ENCODE results near the gene TRPV3. TPM values are rescaled to one million over a fixed set of nuclear protein-coding genes. Genes with fewer than 3 reads are reported as not detected.
A peak's percentile ranks its signal among the peaks of the same experiment; 100 is the strongest.

The TRPV3 gene
- total RNA-seq, 1 donor from 2014 or later, result 1.3 TPM

DNA sequence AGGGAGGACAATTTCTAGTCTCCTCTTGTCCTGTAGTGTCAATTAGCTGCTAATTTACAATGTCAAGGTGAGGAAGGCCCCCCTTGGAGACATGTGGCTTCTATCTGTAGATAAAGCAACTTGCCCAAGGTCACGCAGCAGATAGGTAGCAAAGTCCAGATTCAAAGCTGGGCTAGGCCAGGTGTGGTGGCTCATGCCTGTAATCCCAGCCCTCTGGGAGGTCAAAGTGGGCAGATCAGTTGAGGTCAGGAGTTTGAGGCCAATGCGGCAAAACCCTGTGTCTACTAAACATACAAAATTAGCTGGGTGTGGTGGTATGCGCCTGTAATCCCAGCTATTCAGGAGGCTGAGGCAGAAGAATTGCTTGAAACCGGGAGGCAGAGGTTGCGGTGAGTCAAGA, 11.1 kb downstream of the TRPV3 start:
- no peak for ATAC-seq

DNA sequence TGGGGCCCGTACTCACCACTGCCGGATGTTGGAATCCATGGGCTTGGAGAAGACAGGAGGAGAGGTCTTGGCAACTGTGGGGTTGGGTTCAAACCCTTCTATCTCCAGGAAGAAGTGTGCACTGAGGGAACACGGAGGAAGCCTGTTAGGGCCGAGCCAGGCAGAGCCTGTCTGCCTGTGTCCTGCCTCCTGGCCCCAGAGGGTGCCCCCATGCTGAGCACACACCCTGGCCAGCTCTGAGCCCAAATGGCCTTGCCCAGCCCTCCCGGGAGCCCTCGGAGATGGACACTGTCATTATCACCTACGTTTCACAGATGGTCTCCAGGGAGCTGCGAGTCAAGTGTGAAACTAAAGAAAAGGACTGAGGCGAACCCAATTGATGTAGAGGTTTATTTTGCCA, 12.5 kb downstream of the TRPV3 start:
- ATAC-seq, result no peak

DNA sequence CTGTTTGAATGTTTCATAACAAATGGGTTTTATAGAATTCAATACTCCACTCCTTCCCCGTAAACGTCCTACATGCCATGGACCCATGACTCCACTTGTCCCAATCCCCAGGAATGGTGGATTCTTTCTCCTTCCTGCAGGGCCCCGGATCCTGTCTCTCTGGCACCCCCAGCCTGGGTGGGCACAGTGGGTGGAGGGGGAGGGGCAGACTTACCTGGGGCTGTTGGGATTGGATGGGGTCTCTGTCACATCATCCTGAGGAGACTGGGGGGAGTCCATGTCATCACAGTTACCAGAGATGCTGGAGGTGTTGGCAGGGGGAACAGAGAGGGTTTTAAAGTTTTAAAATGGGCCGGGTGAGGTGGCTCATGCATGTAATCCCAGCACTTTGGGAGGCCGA, 13.2 kb downstream of the TRPV3 start:
- no peak for ATAC-seq

DNA sequence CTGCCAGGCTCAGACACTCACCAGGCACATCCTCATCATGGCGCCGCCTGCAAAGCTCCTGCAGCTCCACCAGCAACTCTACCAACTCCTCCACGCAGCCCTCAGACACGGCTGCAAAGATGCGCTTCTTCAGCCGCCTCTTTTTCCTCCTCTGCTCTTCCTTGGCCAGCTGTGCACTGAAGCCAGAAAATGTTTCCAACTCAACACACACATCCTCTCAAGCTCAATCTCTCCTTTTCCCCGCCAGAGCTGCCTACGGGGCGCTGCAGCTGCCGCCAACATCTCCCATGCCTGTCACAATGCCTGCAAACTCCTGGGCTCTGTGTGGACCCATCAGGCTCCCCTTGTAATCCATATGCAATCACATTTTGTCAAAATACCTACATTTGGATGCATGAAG, 14.2 kb downstream of the TRPV3 start:
- no peak for ATAC-seq

DNA sequence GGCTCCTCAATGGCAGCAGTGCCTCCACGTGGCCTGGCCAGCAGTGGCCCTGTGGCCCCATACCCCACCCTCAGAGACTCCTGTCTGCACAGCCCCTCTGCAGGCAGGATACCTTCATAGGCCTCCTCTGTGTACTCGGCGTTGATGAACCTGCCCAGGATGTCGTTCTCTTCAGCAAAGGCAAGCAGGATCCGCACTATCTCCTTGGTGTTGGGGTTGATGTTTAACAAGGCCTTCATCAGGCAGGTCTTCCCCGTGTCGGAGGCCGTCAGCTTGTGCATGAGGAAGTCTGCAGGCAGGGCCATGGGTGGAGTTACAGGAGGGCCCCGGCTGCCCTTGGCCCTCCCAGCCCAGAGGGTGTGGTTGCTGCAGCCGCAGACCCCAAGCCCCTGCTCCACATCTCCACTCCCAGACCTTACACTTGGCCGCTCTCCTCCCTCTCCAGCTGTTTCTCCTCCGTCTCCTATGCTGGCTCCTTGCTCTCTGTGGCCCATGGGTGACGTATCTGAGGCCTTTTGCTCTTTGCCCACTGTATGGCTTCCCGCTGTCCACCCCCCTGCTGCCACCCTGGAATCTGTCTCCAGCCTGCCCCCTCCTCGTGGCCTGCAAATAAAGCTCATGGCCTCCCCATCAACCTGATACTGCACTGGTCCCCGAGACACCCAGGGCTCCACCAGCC, 15.1 kb downstream of the TRPV3 start:
- ATAC-seq, result peak; percentile 10

DNA sequence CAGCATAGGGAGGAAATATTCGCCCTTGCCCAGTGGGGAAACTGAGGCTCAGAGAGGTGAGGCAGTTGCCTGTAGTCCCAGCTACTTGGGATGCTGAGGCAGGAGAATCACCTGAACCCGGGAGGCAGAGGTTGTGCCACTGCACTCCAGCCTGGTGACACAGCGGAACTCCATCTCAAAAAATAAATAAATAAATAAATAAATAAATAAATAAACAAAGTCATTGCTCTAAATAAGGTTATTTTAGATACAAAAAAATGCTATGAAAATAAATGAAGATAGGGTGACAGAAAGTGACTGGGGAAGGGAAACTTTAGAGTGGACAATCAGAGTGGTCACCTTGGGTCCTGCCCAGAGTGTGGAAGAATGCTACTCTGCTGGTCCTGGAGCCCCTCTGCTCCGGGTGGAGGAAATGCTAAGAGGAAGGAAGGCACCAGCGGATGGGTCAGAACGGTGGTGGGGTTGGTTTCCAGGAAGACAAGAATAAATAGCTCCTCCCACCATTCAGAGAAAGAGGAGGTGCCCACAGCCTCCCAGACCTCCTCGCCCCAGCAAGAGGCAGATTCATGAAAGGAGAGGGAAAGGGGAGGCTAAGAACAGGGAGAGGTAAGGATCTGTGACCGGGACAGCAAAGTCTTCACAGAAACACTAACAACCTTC, 17.6 kb downstream of the TRPV3 start:
- ATAC-seq, result no peak

DNA sequence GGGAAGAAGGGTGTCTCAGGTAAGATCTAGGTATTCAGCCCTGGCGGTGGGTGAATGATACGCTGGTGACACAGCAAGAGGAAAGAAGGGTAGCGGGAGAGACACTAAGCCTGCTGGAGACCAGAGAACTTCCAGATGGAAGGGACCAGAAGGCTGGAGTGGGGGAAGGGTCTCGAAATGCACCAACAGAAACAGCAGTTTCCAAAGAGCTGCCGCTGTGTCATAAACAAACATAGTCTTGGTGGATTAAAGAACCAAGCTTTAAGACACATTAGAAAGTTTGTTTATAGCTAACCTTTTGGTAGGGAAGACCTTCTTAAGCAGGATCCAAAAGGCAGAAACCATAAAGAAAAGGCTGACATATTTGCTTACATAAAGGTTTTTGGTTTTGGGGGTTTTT, 20.9 kb downstream of the TRPV3 start:
- ATAC-seq, result no peak

DNA sequence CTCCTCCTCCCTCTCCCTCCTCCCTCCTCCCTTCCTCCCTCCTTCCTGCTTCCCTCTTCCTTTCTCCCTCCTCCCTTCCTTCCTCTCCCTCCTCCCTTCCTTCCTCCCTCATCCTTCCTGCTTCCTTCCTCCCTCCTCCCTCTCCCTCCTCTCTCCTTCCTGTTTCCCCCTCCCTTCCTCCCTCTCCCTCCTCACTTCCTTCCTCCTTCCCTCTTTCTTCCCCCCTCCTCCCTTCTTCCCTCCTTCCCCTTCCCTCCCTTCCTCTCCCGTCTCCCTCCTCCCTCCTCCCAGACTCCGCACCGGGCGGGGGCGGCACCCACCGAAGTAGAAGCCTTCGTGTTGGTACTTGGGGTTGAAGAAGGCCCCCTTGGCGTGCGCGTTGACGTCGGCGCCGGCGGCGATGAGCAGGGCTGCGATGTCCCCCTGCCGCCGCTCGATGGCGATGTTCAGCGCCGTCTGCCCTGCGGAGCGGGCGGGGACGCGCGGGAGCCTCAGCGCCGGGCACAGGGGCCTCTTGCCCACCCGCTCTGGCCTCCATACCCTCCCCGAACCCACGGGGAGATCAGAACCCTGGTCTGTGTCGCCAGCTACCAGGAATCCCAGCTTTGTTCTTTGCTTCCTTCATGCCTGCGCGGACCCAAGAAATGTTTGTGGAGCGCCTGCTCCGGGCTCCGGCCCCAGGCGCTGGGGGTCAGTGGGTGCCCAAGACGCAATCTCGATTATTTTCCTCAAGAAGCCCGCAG, 22.2 kb downstream of the TRPV3 start:
- peak; percentile 77 for ATAC-seq

DNA sequence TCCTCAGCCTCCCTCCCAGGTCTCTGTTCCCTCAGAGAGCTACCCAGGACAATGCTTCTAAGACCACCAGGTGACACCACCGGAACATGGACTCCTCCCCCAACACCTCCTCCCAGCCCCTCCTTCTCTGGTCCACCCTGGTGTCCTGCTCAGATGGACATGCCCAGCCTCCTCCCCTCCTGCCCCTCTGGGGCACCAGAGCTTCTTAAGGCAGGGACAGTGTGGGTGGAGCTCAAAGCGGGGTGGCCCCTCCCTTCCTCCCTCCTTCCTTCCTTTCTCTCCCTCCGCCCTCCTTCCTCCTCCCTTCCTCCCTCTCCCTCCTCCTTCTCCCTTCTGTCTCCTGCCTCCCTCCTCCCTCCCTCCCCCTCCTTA, 22.7 kb downstream of the TRPV3 start:
- ATAC-seq, result peak; percentile 46

DNA sequence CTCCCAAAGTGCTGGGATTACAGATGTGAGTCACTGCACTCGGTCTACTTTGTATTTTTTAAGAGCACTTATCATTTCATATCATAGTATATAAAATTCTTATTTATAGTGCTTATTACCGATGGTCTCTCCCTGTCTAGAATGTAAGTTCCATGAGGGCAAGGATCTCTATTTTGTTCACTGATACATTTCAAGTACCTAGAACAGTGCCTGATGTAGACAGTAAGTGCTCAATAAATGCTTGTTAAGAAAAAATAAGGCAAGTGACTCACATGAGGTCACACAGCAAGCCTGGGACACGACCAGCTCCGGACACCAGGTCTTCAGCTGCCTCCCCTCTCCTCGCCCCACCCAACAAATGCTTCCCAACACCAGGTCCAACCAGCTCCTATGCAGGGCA, 23.9 kb downstream of the TRPV3 start:
- ATAC-seq, result no peak

DNA sequence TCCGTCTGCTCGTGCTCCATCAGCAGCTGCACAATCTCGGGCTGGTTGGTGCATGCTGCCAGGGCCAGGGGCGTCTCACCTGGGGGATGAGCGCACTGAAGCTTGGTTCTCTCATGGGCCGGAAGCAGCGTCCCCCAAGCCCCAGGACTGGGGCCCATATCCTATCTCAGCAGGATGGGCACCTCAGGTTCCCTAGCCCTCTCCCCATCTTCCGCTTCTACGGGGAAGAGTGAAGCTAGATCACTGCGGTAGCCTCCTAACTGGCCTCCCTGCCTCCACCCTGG, 24.8 kb downstream of the TRPV3 start:
- ATAC-seq, result no peak

DNA sequence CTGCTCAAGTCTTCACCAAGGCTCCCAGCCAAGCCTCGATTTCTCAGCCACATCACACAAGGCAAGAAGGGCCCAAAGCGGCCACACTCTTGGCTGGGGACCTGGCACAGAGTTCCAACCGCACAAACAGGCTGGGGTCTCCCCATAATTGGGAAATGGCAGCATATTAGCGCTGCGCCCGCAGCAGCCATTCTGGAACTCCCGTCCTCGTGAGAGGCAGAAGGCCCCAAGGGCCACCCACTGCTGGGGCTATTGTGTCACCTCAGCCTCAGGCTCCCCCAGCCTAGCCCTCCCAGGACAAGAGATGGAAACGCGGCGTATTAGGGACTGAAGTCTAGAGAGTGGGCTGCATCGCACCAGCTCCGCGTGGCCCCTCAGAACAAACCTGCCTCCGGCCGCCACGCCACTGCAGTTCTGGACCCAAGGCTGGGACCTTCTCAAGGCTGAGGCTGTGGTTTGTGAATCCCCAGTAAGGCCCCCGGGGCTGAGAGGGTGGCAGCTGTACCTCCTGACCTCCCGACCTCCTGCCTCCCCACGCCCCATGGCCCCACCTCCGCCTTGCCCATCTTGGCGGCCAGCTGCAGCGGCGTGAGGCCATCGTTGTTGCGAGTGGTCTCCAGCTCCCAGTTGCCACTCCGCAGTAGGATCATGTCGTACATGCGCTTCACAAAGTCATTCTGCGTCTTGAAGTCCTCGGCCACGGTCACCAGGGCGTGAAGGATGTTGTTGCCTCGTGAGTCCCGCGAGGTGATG, 25.3 kb downstream of the TRPV3 start:
- no peak for ATAC-seq

DNA sequence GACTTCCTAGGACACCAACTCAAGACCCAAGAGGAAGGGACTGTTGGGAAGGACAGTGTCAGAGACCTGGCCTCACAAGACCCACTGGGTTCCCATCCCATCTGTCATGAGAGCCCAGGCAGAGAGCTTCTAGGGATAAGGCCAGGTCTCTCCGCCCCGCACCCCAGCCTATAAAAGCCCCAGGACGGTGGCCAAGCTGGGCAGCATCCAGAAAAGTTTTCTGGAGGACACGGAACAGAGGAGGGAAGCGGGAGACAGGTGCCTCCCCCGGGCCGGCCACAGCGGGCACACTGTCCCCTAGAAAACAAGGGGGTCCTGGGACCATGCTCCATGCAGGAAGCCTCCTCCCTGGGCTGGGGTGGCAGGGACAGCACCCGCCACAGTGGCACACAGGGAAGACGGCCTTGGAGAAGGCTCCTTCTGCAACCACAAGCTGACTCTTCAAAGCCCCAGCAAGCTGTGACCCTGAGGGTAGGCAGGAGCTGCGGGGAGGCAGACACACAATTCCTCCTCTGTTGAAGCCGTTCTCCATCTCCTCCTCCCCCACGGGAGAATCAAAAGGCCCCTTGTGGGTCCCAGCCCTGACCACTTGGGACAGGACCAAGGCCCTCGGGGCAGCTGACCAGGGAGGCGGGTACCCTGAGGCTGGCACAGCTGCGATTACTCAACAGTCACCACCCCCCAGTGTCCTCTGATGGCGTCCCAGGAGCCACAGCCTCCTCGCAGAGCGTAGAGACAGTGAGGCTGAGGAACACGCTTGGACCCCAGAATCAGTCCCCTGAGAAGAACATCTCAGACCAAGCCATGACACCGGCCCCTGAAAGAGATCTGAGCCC, 26.1 kb downstream of the TRPV3 start:
- ATAC-seq, result no peak

DNA sequence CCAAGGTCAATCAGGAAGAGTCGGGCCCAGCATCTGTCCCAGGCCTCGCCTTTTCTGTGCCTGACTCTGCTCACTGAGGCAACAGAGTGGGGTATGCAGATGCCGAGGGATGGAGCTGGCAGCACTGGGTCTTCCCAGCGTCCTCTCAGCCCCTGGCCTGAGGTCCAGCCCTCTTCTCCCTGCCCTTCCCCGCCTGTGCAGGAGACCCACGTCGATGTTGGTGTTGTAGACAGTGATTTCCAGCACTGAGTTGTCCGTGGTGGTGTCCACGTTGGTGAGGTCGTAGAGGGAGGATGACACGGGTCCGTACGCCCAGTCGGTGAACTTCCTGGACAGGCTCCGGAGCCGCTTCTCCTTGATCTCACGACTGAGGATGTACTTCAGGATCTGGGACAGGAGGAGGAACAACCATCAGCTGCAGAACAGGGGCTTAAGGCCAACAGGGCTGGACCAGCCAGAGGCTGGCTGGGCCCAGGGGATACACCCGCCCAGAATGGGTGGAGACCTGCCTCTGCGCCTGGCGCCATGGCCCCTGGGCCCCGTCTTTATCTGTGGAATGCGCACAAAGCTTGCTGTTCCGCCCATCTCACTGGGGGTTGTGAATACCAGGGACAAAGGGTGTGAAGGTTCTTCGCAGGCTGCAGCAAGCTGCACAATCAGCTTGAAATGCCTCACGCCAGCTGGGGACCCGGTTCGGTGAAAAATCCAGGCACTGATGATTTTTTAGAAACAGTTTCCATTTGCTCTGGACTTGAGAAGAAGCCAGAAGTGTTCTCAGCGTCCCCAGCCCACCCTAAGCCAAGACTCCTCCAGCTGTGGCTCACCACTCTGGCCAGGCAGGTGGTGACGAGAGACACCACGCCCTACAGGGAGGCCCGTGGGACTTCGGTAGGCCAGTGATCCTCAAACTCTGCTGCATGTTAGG, 27.5 kb downstream of the TRPV3 start:
- no peak for ATAC-seq

DNA sequence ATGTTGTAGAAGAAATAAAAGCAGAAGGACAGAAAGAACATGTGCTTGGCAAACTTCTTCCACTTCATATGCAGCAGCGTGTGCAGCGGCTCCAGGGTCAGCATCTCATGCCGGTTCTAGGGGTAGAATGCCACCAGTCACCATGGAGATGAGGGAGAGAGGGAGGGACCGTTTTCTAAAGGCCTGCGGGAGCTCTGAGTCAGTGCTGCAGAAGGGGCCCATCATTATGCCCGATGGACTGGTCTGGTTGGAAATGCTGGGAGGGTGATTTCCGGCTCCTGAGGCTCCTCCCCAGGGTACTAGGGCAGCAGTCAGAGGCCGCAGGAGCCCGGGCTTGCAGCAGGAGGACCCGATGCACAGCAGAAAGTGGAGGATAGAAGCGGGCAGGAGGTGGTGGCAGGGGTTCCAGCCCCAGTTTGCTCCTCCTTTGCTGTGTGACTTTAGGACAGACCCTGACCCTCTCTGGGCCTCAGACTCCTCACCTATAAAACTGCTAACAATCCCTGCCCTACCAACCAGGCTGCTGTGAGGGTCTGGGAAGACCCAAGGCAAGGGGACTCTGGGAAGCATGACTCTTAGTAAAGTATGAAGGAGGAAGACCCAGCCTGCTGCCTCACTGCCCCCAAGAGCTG, 28.6 kb downstream of the TRPV3 start:
- peak; percentile 51 for ATAC-seq

DNA sequence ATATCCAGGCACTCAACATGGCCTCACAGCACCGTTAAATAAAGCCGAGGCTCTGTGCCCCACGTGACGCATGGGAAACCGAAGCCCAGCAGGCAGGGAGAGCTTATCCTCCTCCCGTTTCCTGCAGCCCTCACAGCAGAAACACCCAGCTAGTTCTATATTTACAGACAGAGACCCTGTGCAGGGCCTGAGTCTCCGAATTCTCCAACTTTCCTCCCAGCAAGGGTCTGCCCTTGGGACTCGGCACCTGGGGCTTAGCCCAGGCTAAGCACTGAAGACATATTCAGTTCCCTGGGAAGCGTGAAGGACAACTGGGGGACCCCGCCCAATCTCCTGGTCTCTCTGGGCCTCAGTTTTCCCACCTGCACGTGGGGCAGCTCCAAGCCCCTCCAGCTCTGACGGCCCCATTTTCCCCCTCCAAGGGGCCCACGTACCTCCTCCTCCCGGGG, 29.2 kb downstream of the TRPV3 start:
- ATAC-seq, result no peak

DNA sequence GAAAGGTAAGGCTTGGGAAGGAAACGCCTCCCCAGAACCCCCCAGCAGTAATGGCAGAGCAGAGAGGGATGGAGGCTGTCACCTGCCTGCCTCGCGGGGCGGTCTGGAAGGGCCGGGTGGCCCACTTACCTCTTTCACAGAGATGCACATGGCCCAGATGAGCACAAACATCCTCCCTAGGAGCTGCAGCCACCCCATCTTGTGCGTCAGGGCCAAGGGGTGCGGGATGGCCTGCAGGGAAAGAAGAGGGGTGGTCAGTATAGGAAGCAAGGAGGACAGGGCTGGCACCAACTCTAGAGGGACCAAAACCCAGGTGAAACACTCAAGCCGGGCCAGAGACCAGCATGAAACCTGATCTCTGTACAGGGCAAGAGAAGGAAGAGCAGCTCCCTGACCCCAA, 29.7 kb downstream of the TRPV3 start:
- ATAC-seq, result no peak

DNA sequence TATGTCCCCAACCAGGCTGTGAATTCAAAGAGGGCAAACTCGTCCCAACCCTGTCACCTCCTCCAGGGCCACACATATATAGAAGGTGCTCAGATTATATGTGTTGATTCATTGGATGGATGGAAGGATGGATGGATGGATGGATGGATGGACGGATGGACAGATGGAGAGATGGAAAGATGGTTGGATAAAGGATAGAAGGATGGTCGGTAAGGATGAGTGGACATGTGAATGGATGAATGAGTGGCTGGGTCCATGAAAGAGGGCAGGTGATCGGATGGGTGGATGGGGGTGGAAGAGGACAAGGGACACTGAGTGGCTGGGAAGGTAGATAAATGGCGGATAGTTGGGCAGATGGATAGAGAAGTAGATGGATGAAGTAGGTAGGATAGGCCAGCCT, 30.1 kb downstream of the TRPV3 start:
- ATAC-seq, result no peak

DNA sequence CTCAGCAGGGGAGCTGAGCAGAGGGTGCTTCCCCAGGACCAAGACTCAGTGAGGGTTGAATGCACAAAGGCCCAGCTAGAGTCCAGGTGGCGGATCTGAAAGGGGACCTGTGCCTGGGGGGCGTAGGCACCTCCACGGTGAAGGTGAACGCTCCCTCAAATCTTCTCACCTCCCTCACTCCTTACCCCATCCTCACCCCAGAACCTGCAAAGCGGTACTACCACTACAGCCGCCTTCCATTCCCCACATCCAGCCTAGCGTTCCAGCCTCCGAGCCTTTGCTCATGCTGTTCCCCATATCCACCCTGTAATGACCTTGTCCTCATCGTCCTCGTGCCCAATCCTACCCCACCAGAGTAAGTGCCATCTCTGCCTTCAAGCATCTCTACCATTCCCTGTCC, 30.6 kb downstream of the TRPV3 start:
- no peak for ATAC-seq

DNA sequence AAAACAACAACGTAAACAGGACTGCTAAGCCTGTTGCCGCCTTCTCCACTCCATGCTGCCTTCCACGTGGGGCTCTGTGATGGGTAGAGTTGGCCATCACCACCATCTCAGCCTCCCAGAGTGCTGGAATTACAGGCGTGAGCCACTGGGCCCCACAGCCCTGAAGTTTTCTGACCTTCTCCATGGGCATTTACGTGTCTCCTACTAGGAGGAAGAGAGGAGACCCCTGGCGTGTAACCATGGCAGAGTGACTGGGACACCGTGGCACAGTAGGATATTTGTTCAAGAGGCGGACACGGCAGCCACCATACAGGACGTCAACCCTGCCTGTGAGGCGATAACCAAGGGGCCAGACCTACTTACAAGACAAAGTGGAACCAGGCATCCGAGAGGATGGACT, 31.1 kb downstream of the TRPV3 start:
- no peak for ATAC-seq

DNA sequence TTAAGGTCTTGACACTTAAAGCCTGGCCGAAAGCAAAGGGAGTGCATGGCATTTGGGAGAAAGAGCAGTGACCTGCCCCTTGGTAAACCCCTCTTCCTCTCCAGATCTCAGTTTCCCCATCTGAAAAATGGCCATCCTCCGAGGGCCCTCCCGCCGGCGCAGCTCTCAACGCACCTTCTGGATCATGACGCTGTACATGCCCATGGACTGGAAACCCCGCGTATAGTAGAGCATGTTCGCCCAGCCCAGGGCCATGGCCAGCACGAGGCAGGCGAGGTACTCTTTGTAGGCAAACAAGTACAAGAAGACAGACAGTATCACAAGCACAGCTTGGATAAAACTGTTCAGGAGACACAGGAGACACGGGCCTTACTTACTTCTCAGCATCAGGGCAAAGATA, 33.6 kb downstream of the TRPV3 start:
- no peak for ATAC-seq

Measured in esophagus mucosa (tissue), 1 donor.